Panc1 (cell line): ENCODE data around the gene IL1RAPL1. TPM values are rescaled to one million over a fixed set of nuclear protein-coding genes. Genes with fewer than 3 reads are reported as not detected.

Experiments
- ATAC-seq: fragments of 200-7000 bp; cut with Tn5 transposase; 2 replicates; pipeline ENCODE4 v1.9.1; 2020; ENCODE audit warnings: mild to moderate bottlenecking, moderate library complexity
- BruUV-seq: library from RNA; stranded (reverse); fragments of 400-500 nt; replicated peaks from 2 replicates; lab custom pipeline; 2021; lab: Mats Ljungman, UMichigan
- CTCF ChIA-PET: fragments of 300-600 bp; sonication (Branson Sonifier 250); formaldehyde crosslinking; loops from one replicate; lab custom pipeline; 2022; ENCODE audit warnings: antibody characterized with exemption; lab: Charles Lee
- POLR2A ChIA-PET: fragments of 300-600 bp; sonication (Branson Sonifier 250); formaldehyde crosslinking; loops from one replicate; lab custom pipeline; 2022; ENCODE audit warnings: antibody characterized with exemption; lab: Charles Lee
- DNase-seq: peaks from one replicate; pipeline ENCODE4 v3.0.0-alpha.2; 2010; ENCODE audit warnings: low read depth, low spot score
- H3K27ac ChIP-seq: 2 replicates; pipeline ENCODE4 v1.5.1; 2011; ENCODE audit warnings: mild to moderate bottlenecking, low read length, inconsistent platforms
- H3K27me3 ChIP-seq: fragments of 200-500 bp; sonication (Bioruptor generic); 2 replicates; pipeline ENCODE4 v1.6.0; 2014; ENCODE audit warnings: low read length, inconsistent platforms; ENCODE audit not compliant: control insufficient read depth, insufficient read depth
- H3K36me3 ChIP-seq: fragments of 200-500 bp; sonication (Bioruptor generic); 2 replicates; pipeline ENCODE4 v1.5.1; 2014; ENCODE audit warnings: inconsistent platforms, mild to moderate bottlenecking, low read length, moderate library complexity; ENCODE audit not compliant: control insufficient read depth, insufficient read depth
- H3K4me1 ChIP-seq: 2 replicates; pipeline ENCODE4 v1.5.1; 2011; ENCODE audit warnings: inconsistent platforms, mild to moderate bottlenecking, low read length, moderate library complexity; ENCODE audit not compliant: control insufficient read depth, insufficient read depth
- H3K4me3 ChIP-seq, 2 experiments: 2 replicates each; pipeline ENCODE4 v1.5.1; 2011 to 2012; ENCODE audit warnings: low read depth in 2 of 2, low read length in 2 of 2, mild to moderate bottlenecking in 2 of 2, inconsistent platforms in 1 of 2, moderate library complexity in 1 of 2
- H3K9me3 ChIP-seq: fragments of 200-500 bp; sonication (Bioruptor generic); 2 replicates; pipeline ENCODE4 v1.5.1; 2014; ENCODE audit warnings: low read depth, mild to moderate bottlenecking, inconsistent platforms, low read length, moderate library complexity; ENCODE audit not compliant: control insufficient read depth, insufficient read depth
- CTCF ChIP-seq: fragments of 450-650 bp; IDR thresholded peaks from 2 replicates; pipeline ENCODE4 v1.5.1; 2017; ENCODE audit warnings: mild to moderate bottlenecking
- POLR2AphosphoS5 ChIP-seq: IDR thresholded peaks from 2 replicates; pipeline ENCODE4 v1.6.1; 2012; ENCODE audit warnings: mild to moderate bottlenecking, low read depth, low read length, moderate library complexity
- REST ChIP-seq, 2 experiments: IDR thresholded peaks; 2 replicates each; pipeline ENCODE4 v1.6.1; 2011 to 2012; ENCODE audit warnings: low read depth in 2 of 2, control low read depth in 1 of 2, low read length in 1 of 2, mild to moderate bottlenecking in 1 of 2, moderate library complexity in 1 of 2; ENCODE audit not compliant: insufficient read depth in 1 of 2
- SIN3A ChIP-seq: IDR thresholded peaks from 2 replicates; pipeline ENCODE4 v1.6.1; 2012; ENCODE audit warnings: low read depth, mild to moderate bottlenecking, low read length, moderate library complexity, borderline replicate concordance; ENCODE audit not compliant: insufficient read depth
- TCF7L2 ChIP-seq: IDR thresholded peaks from 2 replicates; pipeline ENCODE4 v1.6.1; 2011; ENCODE audit warnings: mild to moderate bottlenecking, low read depth, low read length, inconsistent platforms
- in situ Hi-C: cut with HindIII; loops from 2 replicates; pipeline ENCODE4 v1.10.0; 2016; ENCODE audit warnings: low sequenced_read_pairs, low pct_unique_long_range_greater_than_20kb
- intact Hi-C: fragments of 100-400 bp; cut with micrococcal nuclease; formaldehyde crosslinking; loops from one replicate; pipeline ENCODE4 v1.10.0; 2022; ENCODE audit not compliant: unreplicated experiment
- total RNA-seq: library from RNA; stranded (reverse); gene quantifications from one replicate; pipeline ENCODE4 v1.2.1, GENCODE V29; 2021; ENCODE audit not compliant: unreplicated experiment

IL1RAPL1 gene
- total RNA-seq, 1 experiment from 2014 or later = 0.59 TPM

- no peak overlapping the region for H3K27ac ChIP-seq
- in situ Hi-C loops (no loop called here), intact Hi-C loops (no loop called here)
- H3K36me3 ChIP-seq = no peaks in the 10 kb centered on the region
- no peak overlapping the region for H3K4me3 ChIP-seq
- ChIA-PET CTCF (no interaction called here), POLR2A (no interaction called here)
- no peaks in the 10 kb centered on the region for H3K4me1 ChIP-seq
- no peak for ATAC-seq
- DNase-seq = no peak
- no peak for TF ChIP-seq POLR2AphosphoS5
- no peak for TF ChIP-seq SIN3A
- TF ChIP-seq REST (IDR thresholded peaks at IDR 0.05; ENCODE audit: insufficient read depth in 1 of 2, low read depth in 2 of 2, low read length in 1 of 2) = no peak
- TF ChIP-seq TCF7L2 = no peak
- TF ChIP-seq CTCF = no peak
- H3K27me3 ChIP-seq = no peaks in the 10 kb centered on the region
- no peaks in the 10 kb centered on the region for H3K9me3 ChIP-seq
- BruUV-seq = no TSS peak
These were observed 1103.8 kb downstream of the IL1RAPL1 start for GRCh38 chrX:29691044-29691443.

- TF ChIP-seq POLR2AphosphoS5 = no peak
- TF ChIP-seq CTCF = no peak
- TF ChIP-seq TCF7L2 = no peak
- Histone ChIP-seq H3K4me3 (no peak overlapping the region), H3K36me3 (no peaks in the 10 kb centered on the region), H3K27ac (no peak overlapping the region), H3K9me3 (no peaks in the 10 kb centered on the region), H3K4me1 (no peaks in the 10 kb centered on the region), H3K27me3 (no peaks in the 10 kb centered on the region)
- DNase-seq (no peak), ATAC-seq (no peak)
- in situ Hi-C loops = no loop called here
- BruUV-seq = no TSS peak
- intact Hi-C loops = no loop called here
- ChIA-PET POLR2A (interaction anchor here (0.6 kb wide), 1 partner anchor 194 kb away, joined by 5 read pairs; no protein-coding TSS in a partner anchor), CTCF (no interaction called here)
These were observed 1106.7 kb downstream of the IL1RAPL1 start for GRCh38 chrX:29693912-29694311.
